ENCODE results near the gene ZSWIM1. TPM values are rescaled to one million over a fixed set of nuclear protein-coding genes. Genes with fewer than 3 reads are reported as not detected.
"Not testable (repeated sequence)": the region's sequence is repeated elsewhere in the genome, so short reads cannot be mapped to it uniquely, and the experiment has no call there.

The ZSWIM1 gene
- total and polyA plus RNA-seq, 8 donors: 1.7 to 13.4 (median 3.5) TPM

- no peak overlapping the region for H3K27ac ChIP-seq
- no peaks in the 10 kb centered on the region for H3K27me3 ChIP-seq
- intact Hi-C loops (cut with DNase I; ENCODE audit: low total_unique reads): no loop called here
- H3K36me3 ChIP-seq: peaks cover 41 to 98% (median 95%) of the 10 kb centered on the region in 4 donors
- TF ChIP-seq EP300 (IDR thresholded peaks at IDR 0.05) (no peak), POLR2A (IDR thresholded peaks at IDR 0.05) (no peak), POLR2AphosphoS5 (IDR thresholded peaks at IDR 0.05) (no peak), CTCF (IDR thresholded peaks at IDR 0.05) (no peak)
- no peak overlapping the region for H3K4me3 ChIP-seq
- no peak for DNase-seq
- H3K4me1 ChIP-seq: peaks cover 0 to 12% (median 7%) of the 10 kb centered on the region in 4 donors
- 92 to 98% (median 96%) methylated on average over 4 to 7 of the region's 7 CpGs for WGBS, 5 donors
- no peaks in the 10 kb centered on the region for H3K9me3 ChIP-seq
These were observed 16.7 kb downstream of the ZSWIM1 start for GRCh38 chr20:45897692-45898091.

GRCh38 chr20:45898285-45898684 is 17.3 kb downstream of the ZSWIM1 start:
- DNase-seq: no peak
- Histone ChIP-seq H3K9me3 (no peaks in the 10 kb centered on the region), H3K36me3 (peaks cover 40 to 96% (median 91%) of the 10 kb centered on the region in 4 donors), H3K27me3 (no peaks in the 10 kb centered on the region), H3K27ac (no peak overlapping the region), H3K4me3 (no peak overlapping the region), H3K4me1 (peaks cover 0 to 6% (median 1%) of the 10 kb centered on the region in 4 donors)
- intact Hi-C loops (cut with DNase I; ENCODE audit: low total_unique reads): no loop called here
- WGBS, 5 donors: 83 to 88% (median 87%) methylated on average over 10 to 12 of the region's 12 CpGs
- TF ChIP-seq POLR2A (IDR thresholded peaks at IDR 0.05) (no peak), POLR2AphosphoS5 (IDR thresholded peaks at IDR 0.05) (no peak), CTCF (IDR thresholded peaks at IDR 0.05) (no peak), EP300 (IDR thresholded peaks at IDR 0.05) (no peak)

- WGBS, 5 donors: 83 to 89% (median 88%) methylated on average over 12 to 13 of the region's 13 CpGs
- H3K4me1 ChIP-seq: no peaks in the 10 kb centered on the region
- no peaks in the 10 kb centered on the region for H3K9me3 ChIP-seq
- DNase-seq: no peak
- TF ChIP-seq POLR2AphosphoS5 (IDR thresholded peaks at IDR 0.05) (no peak), CTCF (IDR thresholded peaks at IDR 0.05) (no peak), EP300 (IDR thresholded peaks at IDR 0.05) (no peak), POLR2A (IDR thresholded peaks at IDR 0.05) (no peak)
- H3K27ac ChIP-seq: no peak overlapping the region
- intact Hi-C loops (cut with DNase I; ENCODE audit: low total_unique reads): no loop called here
- no peak overlapping the region for H3K4me3 ChIP-seq
- H3K36me3 ChIP-seq: peaks cover 31 to 92% (median 87%) of the 10 kb centered on the region in 4 donors
- H3K27me3 ChIP-seq: no peaks in the 10 kb centered on the region
These were observed 18.2 kb downstream of the ZSWIM1 start for GRCh38 chr20:45899046-45899835.

- 86 to 96% (median 90%) methylated on average over 6 of the region's 6 CpGs for WGBS, 5 donors
- H3K9me3 ChIP-seq; intact Hi-C loops (cut with DNase I; ENCODE audit: low total_unique reads); H3K27ac ChIP-seq; H3K27me3 ChIP-seq; DNase-seq; H3K4me3 ChIP-seq; H3K4me1 ChIP-seq: not testable (repeated sequence)
- H3K36me3 ChIP-seq: peaks cover 11 to 92% (median 85%) of the 10 kb centered on the region in 4 donors
These were observed 20.3 kb downstream of the ZSWIM1 start for GRCh38 chr20:45901332-45901731.

GRCh38 chr20:45902199-45902701 is 21.2 kb downstream of the ZSWIM1 start:
- TF ChIP-seq CTCF (IDR thresholded peaks at IDR 0.05) (no peak), EP300 (IDR thresholded peaks at IDR 0.05) (no peak), POLR2AphosphoS5 (IDR thresholded peaks at IDR 0.05) (no peak), POLR2A (IDR thresholded peaks at IDR 0.05) (no peak)
- intact Hi-C loops (cut with DNase I; ENCODE audit: low total_unique reads): no loop called here
- 89 to 97% (median 93%) methylated on average over 11 to 14 of the region's 14 CpGs for WGBS, 5 donors

More at GRCh38 chr20:45902199-45902701, 21.2 kb downstream of the ZSWIM1 start:
- Histone ChIP-seq H3K4me3 (no peak overlapping the region), H3K9me3 (no peaks in the 10 kb centered on the region), H3K4me1 (no peaks in the 10 kb centered on the region), H3K27ac (no peak overlapping the region), H3K27me3 (no peaks in the 10 kb centered on the region), H3K36me3 (peaks cover 3 to 90% (median 81%) of the 10 kb centered on the region in 4 donors)
- no peak for DNase-seq

Data from stomach (tissue), 9 donors.